Activated naive CD4-positive, alpha-beta T cell (primary cell): ENCODE data around the gene TRIM49D2.
"Not testable (repeated sequence)": the region's sequence is repeated elsewhere in the genome, so short reads cannot be mapped to it uniquely, and the experiment has no call there.

Source experiments
- DNase-seq, 4 experiments: peaks; one replicate each; lab custom pipeline; 2025; lab: John Stamatoyannopoulos, UW

TRIM49D2 gene, protein sequence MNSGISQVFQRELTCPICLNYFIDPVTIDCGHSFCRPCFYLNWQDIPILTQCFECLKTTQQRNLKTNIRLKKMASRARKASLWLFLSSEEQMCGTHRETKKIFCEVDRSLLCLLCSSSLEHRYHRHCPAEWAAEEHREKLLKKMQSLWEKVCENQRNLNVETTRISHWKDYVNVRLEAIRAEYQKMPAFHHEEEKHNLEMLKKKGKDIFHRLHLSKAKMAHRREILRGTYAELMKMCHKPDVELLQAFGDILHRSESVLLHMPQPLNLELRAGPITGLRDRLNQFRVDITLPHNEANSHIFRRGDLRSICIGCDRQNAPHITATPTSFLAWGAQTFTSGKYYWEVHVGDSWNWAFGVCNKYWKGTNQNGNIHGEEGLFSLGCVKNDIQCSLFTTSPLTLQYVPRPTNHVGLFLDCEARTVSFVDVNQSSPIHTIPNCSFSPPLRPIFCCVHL

GRCh38 chr11:89923764-89924163, at the start of gene TRIM49D2:
Gene TRIM49D2 (plus strand): TSS chr11:89924064. CDS start chr11:89926762, 2,698 bp downstream.
- not testable (repeated sequence) for DNase-seq

- not testable (repeated sequence) for DNase-seq
These were observed 46.4 kb upstream of the TRIM49D2 start for GRCh38 chr11:89877511-89877910.

GRCh38 chr11:89893245-89893644, 30.6 kb upstream of the TRIM49D2 start:
- not testable (repeated sequence) for DNase-seq

GRCh38 chr11:89900809-89901208, 23.1 kb upstream of the TRIM49D2 start:
- DNase-seq, result not testable (repeated sequence)

DNA sequence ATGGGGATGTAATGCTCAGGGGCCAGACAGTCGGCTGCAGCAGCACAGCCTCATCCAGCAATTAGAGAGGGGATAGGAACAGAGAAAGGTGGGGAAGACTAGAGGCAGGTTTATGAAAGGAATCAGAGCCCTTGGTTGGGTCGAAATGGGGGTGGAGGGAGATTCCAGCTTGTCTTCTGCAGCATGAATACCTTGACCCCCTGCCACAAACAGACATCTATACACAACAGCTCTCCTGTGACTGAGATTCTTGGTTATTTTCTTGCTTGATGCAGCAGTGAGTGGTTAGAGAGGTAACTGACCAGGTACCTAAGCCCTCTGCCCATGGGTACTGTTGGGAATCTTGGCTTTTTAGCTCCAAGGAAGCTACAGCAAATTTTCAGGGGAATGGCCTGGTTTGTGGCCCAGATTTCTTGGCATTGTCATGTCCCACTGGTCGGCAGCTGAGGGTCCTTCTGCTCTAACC, 1.6 kb upstream of the TRIM49D2 start, which contains the start of gene TRIM49D1:
Gene TRIM49D1, minus strand, starts transcription at position 51 of the 466 bp plus-strand sequence. CDS start 4,535 bp downstream, outside the sequence.
- DNase-seq, result no peak

DNA sequence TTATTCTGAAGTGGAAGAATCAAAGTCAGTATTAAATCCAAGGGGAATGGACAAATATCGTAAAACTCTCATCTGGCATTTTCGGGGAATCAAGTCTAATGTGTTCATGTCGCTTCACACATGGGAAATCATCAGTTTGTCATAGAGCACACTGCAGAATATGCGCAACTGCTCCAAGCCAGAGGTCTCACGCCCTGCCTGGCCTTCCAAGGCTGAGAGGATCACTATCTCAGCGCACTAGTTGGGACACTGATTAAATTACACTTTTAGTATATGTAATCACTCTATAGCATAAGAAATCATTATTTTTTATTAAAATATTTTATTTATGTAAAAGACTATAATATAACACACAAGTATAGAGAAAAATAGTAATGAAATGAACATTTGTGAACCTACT, 37.0 kb downstream of the TRIM49D2 start:
- not testable (repeated sequence) for DNase-seq

GRCh38 chr11:89965737-89966136, 41.9 kb downstream of the TRIM49D2 start, which contains the start of gene TRIM64:
Gene TRIM64 (plus strand): TSS chr11:89966037. CDS start chr11:89968504, 2,467 bp downstream.
- not testable (repeated sequence) for DNase-seq
